Measurements from ENCODE around the gene XPR1.

Gene XPR1

GRCh38 chr1:180601512-180601911, 30.3 kb upstream of the XPR1 start:
- Histone ChIP-seq H3K27me3 (replicated peaks) (no peaks in the 10 kb centered on the region), H3K27ac (no peak overlapping the region), H3K4me3 (ENCODE audit: low read depth, low read length) (no peak overlapping the region), H3K36me3 (replicated peaks) (no peaks in the 10 kb centered on the region)
- in situ Hi-C loops (cut with HindIII; ENCODE audit: low pct_ligation_motif_present, low sequenced_read_pairs): no loop called here
- DNase-seq: no peak
- no peak for TF ChIP-seq CTCF (IDR thresholded peaks at IDR 0.05; ENCODE audit: low read depth, low read length, missing control alignments)

- in situ Hi-C loops (cut with HindIII; ENCODE audit: low pct_ligation_motif_present, low sequenced_read_pairs): no loop called here
- no peaks in the 10 kb centered on the region for H3K27me3 ChIP-seq (replicated peaks)
- no peak overlapping the region for H3K27ac ChIP-seq
- no peak overlapping the region for H3K4me3 ChIP-seq (ENCODE audit: low read depth, low read length)
- H3K36me3 ChIP-seq (replicated peaks): no peaks in the 10 kb centered on the region
- no peak for DNase-seq
- no peak for TF ChIP-seq CTCF (IDR thresholded peaks at IDR 0.05; ENCODE audit: low read depth, low read length, missing control alignments)
Measured at GRCh38 chr1:180603223-180603849, 28.5 kb upstream of the XPR1 start.

GRCh38 chr1:180603850-180604226, 28.0 kb upstream of the XPR1 start:
- TF ChIP-seq CTCF (IDR thresholded peaks at IDR 0.05; ENCODE audit: low read depth, low read length, missing control alignments): no peak

GRCh38 chr1:180606155-180606554, 25.7 kb upstream of the XPR1 start:
- Histone ChIP-seq H3K36me3 (replicated peaks) (no peaks in the 10 kb centered on the region), H3K27ac (no peak overlapping the region), H3K4me3 (ENCODE audit: low read depth, low read length) (no peak overlapping the region), H3K27me3 (replicated peaks) (no peaks in the 10 kb centered on the region)
- no peak for TF ChIP-seq CTCF (IDR thresholded peaks at IDR 0.05; ENCODE audit: low read depth, low read length, missing control alignments)
- no peak for DNase-seq
- in situ Hi-C loops (cut with HindIII; ENCODE audit: low pct_ligation_motif_present, low sequenced_read_pairs): no loop called here

More at GRCh38 chr1:180603850-180604226, 28.0 kb upstream of the XPR1 start:
- Histone ChIP-seq H3K27ac (no peak overlapping the region), H3K4me3 (ENCODE audit: low read depth, low read length) (no peak overlapping the region), H3K27me3 (replicated peaks) (no peaks in the 10 kb centered on the region), H3K36me3 (replicated peaks) (no peaks in the 10 kb centered on the region)
- in situ Hi-C loops (cut with HindIII; ENCODE audit: low pct_ligation_motif_present, low sequenced_read_pairs): no loop called here
- DNase-seq: no peak

- H3K4me3 ChIP-seq (ENCODE audit: low read depth, low read length): no peak overlapping the region
- H3K27me3 ChIP-seq (replicated peaks): no peaks in the 10 kb centered on the region
- no peak for TF ChIP-seq CTCF (IDR thresholded peaks at IDR 0.05; ENCODE audit: low read depth, low read length, missing control alignments)
- no peak overlapping the region for H3K27ac ChIP-seq
- in situ Hi-C loops (cut with HindIII; ENCODE audit: low pct_ligation_motif_present, low sequenced_read_pairs): no loop called here
- H3K36me3 ChIP-seq (replicated peaks): no peaks in the 10 kb centered on the region
- DNase-seq: no peak
Measured at GRCh38 chr1:180609643-180610555, 21.9 kb upstream of the XPR1 start.
